ACC112 (cell line): ENCODE data around the gene OR2C1.
A peak's percentile ranks its signal among the peaks of the same experiment; 100 is the strongest.

Source experiments
- H2AFZ ChIP-seq: fragments of 200-600 bp; sonication (generic); one replicate; pipeline ENCODE4 v1.6.0; 2017; ENCODE audit warnings: antibody characterized with exemption, low read length; ENCODE audit not compliant: unreplicated experiment
- H3K27ac ChIP-seq: fragments of 200-600 bp; sonication (generic); 2 replicates; pipeline ENCODE4 v1.5.1; 2014; ENCODE audit warnings: low read depth, mild to moderate bottlenecking, antibody characterized with exemption, low read length, moderate library complexity
- H3K27me3 ChIP-seq: fragments of 200-600 bp; sonication (generic); 2 replicates; pipeline ENCODE4 v1.6.1; 2014; ENCODE audit warnings: mild to moderate bottlenecking, antibody characterized with exemption, low read length, moderate library complexity, mixed read lengths; ENCODE audit not compliant: insufficient read depth
- H3K36me3 ChIP-seq: fragments of 200-600 bp; sonication (generic); 2 replicates; pipeline ENCODE4 v1.6.1; 2016; ENCODE audit warnings: mild to moderate bottlenecking, antibody characterized with exemption, low read length, moderate library complexity, mixed read lengths; ENCODE audit not compliant: insufficient read depth
- H3K4me1 ChIP-seq: fragments of 200-600 bp; sonication (generic); one replicate; pipeline ENCODE4 v1.6.1; 2016; ENCODE audit warnings: low read length, mixed read lengths; ENCODE audit not compliant: insufficient read depth, unreplicated experiment, control insufficient read depth
- H3K4me3 ChIP-seq: fragments of 200-600 bp; sonication (generic); 2 replicates; pipeline ENCODE4 v1.5.1; 2014; ENCODE audit warnings: mild to moderate bottlenecking, low read depth, low read length
- H3K79me2 ChIP-seq: fragments of 200-600 bp; sonication (generic); one replicate; pipeline ENCODE4 v1.6.0; 2016; ENCODE audit warnings: low read length; ENCODE audit not compliant: control insufficient read depth, unreplicated experiment, insufficient read depth

The OR2C1 gene

GRCh38 chr16:3355589-3355988 lies at the start of gene OR2C1:
OR2C1 (plus strand) TSS chr16:3355889; CDS start chr16:3355941, 52 bp downstream.
- no peaks in the 10 kb centered on the region for H3K36me3 ChIP-seq
- no peak within 1 kb of the TSS for H2AFZ ChIP-seq
- peaks cover 51% of the 10 kb centered on the region for H3K27me3 ChIP-seq
- no peaks in the 10 kb centered on the region for H3K4me1 ChIP-seq
- H3K4me3 ChIP-seq: no peak within 1 kb of the TSS
- H3K79me2 ChIP-seq: no peaks in the 10 kb centered on the region
- no peak within 1 kb of the TSS for H3K27ac ChIP-seq

DNA sequence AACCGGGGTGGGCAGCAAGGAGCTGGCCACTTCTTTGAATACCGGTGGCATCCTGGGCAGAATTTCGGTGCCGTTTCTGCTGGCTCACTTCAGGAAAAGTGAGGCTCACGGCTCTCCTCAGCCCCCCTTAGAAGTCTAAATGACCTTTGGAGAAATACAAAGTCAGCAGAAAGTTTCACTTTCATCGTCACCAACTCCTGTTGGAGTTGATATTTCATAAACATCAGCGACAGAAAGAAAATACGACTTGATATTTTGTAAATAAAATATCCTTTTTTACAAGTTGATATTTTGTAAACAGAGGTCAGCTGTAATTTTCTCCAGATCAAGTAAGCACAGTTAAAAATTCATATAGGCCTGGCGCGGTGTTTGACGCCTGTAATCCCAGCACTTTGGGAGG lies 49.6 kb upstream of the OR2C1 start:
- no peaks in the 10 kb centered on the region for H3K27me3 ChIP-seq
- H3K36me3 ChIP-seq: peaks cover 72% of the 10 kb centered on the region
- H3K4me1 ChIP-seq: no peaks in the 10 kb centered on the region
- H3K27ac ChIP-seq: peak overlapping the region; percentile 90
- peaks cover 50% of the 10 kb centered on the region for H3K79me2 ChIP-seq
- peak overlapping the region; percentile 94 for H2AFZ ChIP-seq
- peak overlapping the region; percentile 86 for H3K4me3 ChIP-seq

GRCh38 chr16:3311496-3311895 lies 44.2 kb upstream of the OR2C1 start:
- H3K27me3 ChIP-seq: no peaks in the 10 kb centered on the region

GRCh38 chr16:3317315-3317999 lies 38.2 kb upstream of the OR2C1 start:
- Histone ChIP-seq H3K27me3 (no peaks in the 10 kb centered on the region), H3K4me3 (no peak overlapping the region), H3K36me3 (peaks cover 65% of the 10 kb centered on the region)

More at GRCh38 chr16:3311496-3311895, 44.2 kb upstream of the OR2C1 start:
- Histone ChIP-seq H3K36me3 (peaks cover 96% of the 10 kb centered on the region), H3K4me3 (no peak overlapping the region), H2AFZ (no peak overlapping the region), H3K4me1 (no peaks in the 10 kb centered on the region), H3K79me2 (peaks cover 23% of the 10 kb centered on the region), H3K27ac (no peak overlapping the region)

GRCh38 chr16:3321816-3322215 lies 33.9 kb upstream of the OR2C1 start:
- H3K4me3 ChIP-seq: no peak overlapping the region
- peaks cover 4% of the 10 kb centered on the region; the same call in 1 of the 2 replicates for H3K27me3 ChIP-seq
- H3K4me1 ChIP-seq: no peaks in the 10 kb centered on the region
- no peak overlapping the region for H2AFZ ChIP-seq
- H3K79me2 ChIP-seq: no peaks in the 10 kb centered on the region
- H3K36me3 ChIP-seq: peaks cover 24% of the 10 kb centered on the region
- no peak overlapping the region for H3K27ac ChIP-seq

More at GRCh38 chr16:3317315-3317999, 38.2 kb upstream of the OR2C1 start:
- H3K4me1 ChIP-seq: no peaks in the 10 kb centered on the region
- H2AFZ ChIP-seq: no peak overlapping the region
- no peak overlapping the region for H3K27ac ChIP-seq
- no peaks in the 10 kb centered on the region for H3K79me2 ChIP-seq

- H3K27me3 ChIP-seq: peaks cover 10% of the 10 kb centered on the region
- H3K79me2 ChIP-seq: no peaks in the 10 kb centered on the region
- no peak overlapping the region for H3K4me3 ChIP-seq
- no peaks in the 10 kb centered on the region for H3K36me3 ChIP-seq
- no peaks in the 10 kb centered on the region for H3K4me1 ChIP-seq
- H2AFZ ChIP-seq: no peak overlapping the region
- H3K27ac ChIP-seq: no peak overlapping the region
These were observed 28.2 kb upstream of the OR2C1 start for GRCh38 chr16:3327514-3327913.

DNA sequence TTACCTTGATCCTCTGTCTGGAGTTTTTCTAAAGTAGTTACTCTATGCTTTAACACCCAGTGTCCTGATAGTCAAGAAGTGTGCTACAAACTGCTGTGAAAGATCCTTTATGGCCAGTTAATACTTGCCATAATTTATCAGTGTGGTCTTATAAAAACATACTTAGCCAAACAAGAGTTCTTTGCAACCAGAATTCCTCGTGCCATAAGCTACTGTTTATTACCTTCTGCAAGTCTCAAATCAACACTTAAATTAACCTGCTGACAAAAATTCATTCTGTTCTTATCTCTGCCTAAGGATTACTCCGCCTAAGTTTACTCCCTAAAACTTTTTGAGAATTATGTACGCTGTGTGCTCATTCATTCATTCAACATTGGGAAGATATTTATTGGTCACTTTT lies 27.6 kb upstream of the OR2C1 start:
- H2AFZ ChIP-seq: no peak overlapping the region
- no peaks in the 10 kb centered on the region for H3K4me1 ChIP-seq
- H3K79me2 ChIP-seq: no peaks in the 10 kb centered on the region

DNA sequence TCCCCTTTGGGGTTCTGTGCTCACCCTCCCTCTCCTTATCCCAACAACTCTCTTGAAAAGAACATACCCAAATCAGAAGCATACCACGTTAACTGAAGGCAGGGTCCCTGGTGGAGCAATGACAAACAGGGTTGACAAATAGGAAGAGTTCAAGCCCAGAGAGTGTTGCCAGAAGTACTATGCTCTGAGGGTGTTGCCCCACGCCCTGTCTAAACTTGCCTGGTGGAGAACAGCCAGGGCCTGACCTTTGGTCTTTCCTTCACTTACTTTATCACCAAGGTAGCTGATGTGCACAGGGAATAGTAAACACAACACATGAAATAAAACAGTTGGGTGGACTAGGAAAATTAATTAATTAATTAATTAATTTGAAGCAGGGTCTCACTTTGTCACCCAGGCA lies 27.0 kb upstream of the OR2C1 start:
- Histone ChIP-seq H3K27ac (no peak overlapping the region), H2AFZ (no peak overlapping the region), H3K79me2 (no peaks in the 10 kb centered on the region), H3K4me3 (no peak overlapping the region), H3K36me3 (no peaks in the 10 kb centered on the region), H3K27me3 (peaks cover 10% of the 10 kb centered on the region), H3K4me1 (no peaks in the 10 kb centered on the region)

More for the DNA sequence above, 27.6 kb upstream of the OR2C1 start:
- no peak overlapping the region for H3K4me3 ChIP-seq
- no peaks in the 10 kb centered on the region for H3K36me3 ChIP-seq
- no peak overlapping the region for H3K27ac ChIP-seq
- H3K27me3 ChIP-seq: peaks cover 10% of the 10 kb centered on the region

- H3K36me3 ChIP-seq: no peaks in the 10 kb centered on the region
- no peaks in the 10 kb centered on the region for H3K4me1 ChIP-seq
- peaks cover 12% of the 10 kb centered on the region for H3K27me3 ChIP-seq
- H3K79me2 ChIP-seq: no peaks in the 10 kb centered on the region
- no peak overlapping the region for H3K4me3 ChIP-seq
- no peak overlapping the region for H3K27ac ChIP-seq
- no peak overlapping the region for H2AFZ ChIP-seq
These were observed 9.6 kb upstream of the OR2C1 start for GRCh38 chr16:3346041-3346440.

DNA sequence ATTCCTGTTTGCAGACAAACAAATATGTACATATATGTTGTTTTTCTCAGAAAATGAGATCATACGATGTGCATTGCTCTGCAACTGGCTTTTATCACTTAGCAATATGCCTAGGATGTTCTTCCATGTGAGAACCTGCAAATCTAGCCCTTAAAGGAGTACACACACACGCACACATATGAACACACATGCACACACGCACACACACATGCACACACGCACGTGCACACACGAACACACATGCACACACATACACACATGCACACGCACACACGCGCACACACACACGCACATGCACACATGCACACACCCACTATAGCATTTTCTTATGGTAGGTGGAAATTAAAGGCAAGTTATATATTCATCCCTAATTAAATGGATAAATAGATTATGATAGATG lies 8.1 kb upstream of the OR2C1 start:
- Histone ChIP-seq H3K27me3 (peaks cover 15% of the 10 kb centered on the region), H3K27ac (no peak overlapping the region)

DNA sequence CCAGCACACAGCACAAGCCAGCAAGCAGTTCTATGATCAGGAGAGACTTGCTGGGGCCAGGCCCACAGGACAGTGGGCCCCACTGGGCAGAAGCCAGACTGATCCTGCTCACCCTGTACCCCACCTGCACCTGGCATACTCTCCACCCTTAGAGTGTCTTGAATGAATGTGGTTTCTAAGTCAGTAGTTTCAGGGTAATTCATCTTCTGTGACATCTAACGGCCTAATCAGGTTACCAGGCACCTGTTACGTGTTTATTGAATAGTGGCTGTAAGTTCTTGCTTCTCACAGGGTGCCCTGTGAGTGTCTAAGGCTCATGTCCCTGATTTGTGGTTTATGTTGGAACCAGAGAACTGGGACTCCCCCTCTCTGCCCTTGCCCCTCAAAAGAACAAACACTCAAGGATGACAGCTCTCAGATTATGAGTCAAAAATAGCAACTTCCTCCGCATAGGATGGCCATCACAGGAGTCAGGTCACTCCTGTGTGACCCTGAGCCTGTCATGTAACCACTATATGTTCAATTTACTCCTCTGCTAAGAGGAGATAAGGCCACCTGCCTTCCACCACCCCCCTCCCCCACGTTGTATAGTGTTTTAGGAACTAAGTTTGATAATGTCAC lies 7.0 kb upstream of the OR2C1 start:
- H3K27ac ChIP-seq: no peak overlapping the region
- no peak overlapping the region for H3K4me3 ChIP-seq
- no peaks in the 10 kb centered on the region for H3K4me1 ChIP-seq
- no peaks in the 10 kb centered on the region for H3K36me3 ChIP-seq
- H2AFZ ChIP-seq: no peak overlapping the region
- H3K79me2 ChIP-seq: no peaks in the 10 kb centered on the region
- peaks cover 19% of the 10 kb centered on the region for H3K27me3 ChIP-seq

More for the DNA sequence above, 8.1 kb upstream of the OR2C1 start:
- Histone ChIP-seq H3K4me1 (no peaks in the 10 kb centered on the region), H3K4me3 (no peak overlapping the region), H3K36me3 (no peaks in the 10 kb centered on the region), H2AFZ (no peak overlapping the region), H3K79me2 (no peaks in the 10 kb centered on the region)
